ENCODE results near the gene HMGN4. TPM values are rescaled to one million over a fixed set of nuclear protein-coding genes. Genes with fewer than 3 reads are reported as not detected.
A peak's percentile ranks its signal among the peaks of the same experiment; 100 is the strongest.

HMGN4 gene
- total and polyA plus RNA-seq, 9 of the 15 experiments (the other 6 are each of a cell fraction or from before 2014, with no cell fraction given), result 35.4 to 134 (median 94.1) TPM

DNA sequence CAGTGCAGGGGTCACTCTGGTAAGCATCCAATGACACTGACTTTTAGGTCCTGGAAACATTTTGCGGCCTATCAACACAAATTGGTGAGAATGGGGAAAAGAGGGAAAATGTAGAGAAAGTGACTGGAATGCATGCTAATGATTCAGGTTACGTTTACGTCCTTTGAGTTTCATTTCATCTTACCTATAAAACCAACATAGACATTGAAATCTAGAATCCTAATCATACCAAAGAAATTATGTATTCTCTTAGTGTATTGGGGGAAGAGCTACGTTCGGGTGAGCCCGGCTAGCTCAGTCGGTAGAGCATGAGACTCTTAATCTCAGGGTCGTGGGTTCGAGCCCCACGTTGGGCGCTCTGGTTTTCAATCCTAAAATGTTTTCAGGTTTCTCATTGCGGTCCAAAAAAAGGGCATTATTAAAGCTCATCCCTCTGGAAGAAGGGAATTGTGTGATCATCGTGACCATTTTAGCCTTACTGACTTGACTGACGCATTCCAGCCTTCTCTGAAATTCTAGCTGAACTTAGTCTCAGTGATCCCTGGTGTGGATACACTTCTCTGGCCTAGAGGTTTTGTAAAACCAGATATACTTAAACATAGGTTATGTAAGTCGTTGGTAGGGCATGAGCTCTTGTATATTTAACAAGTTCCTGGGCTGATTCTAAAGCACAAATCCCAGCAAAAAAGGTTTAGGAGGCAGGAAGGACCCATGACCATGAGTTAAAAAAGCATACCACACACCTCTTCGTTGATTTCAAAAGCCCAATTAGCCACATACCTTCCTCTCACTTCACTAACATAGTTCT, 18.3 kb downstream of the HMGN4 start (continued):
- TF ChIP-seq E2F5 (CRISPR knock-in tag; IDR thresholded peaks at IDR 0.05), result peak; percentile 26; the same call in 1 of the 2 replicates
- no peak for TF ChIP-seq CLOCK (CRISPR knock-in tag; IDR thresholded peaks at IDR 0.05; ENCODE audit: borderline replicate concordance)
- TF ChIP-seq, protein P1, sequence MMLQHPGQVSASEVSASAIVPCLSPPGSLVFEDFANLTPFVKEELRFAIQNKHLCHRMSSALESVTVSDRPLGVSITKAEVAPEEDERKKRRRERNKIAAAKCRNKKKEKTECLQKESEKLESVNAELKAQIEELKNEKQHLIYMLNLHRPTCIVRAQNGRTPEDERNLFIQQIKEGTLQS (IDR thresholded peaks at IDR 0.05), result peak; percentile 71
- TF ChIP-seq, protein P1 (CRISPR knock-in tag; conservative IDR thresholded peaks at IDR 0.05), result peak; percentile 69
- TF ChIP-seq SMAD1 (IDR thresholded peaks at IDR 0.05; ENCODE audit: low read depth, low read length, partially characterized antibody), result no peak
- TF ChIP-seq TOE1 (IDR thresholded peaks at IDR 0.05; ENCODE audit: borderline replicate concordance), result peak; percentile 69
- TF ChIP-seq TOE1 (CRISPR knock-in tag; IDR thresholded peaks at IDR 0.05; ENCODE audit: borderline replicate concordance, low read depth), result no peak
- TF ChIP-seq ZNF408 (CRISPR knock-in tag; IDR thresholded peaks at IDR 0.05; ENCODE audit: low read depth), result no peak
- no peak; a peak in 1 of 4 replicates for TF ChIP-seq ZNF318 (IDR thresholded peaks at IDR 0.05; ENCODE audit: borderline replicate concordance in 1 of 2, low read depth in 1 of 2)
- TF ChIP-seq PHF8 (IDR thresholded peaks at IDR 0.05; ENCODE audit: borderline replicate concordance, low read length), result no peak

Data from K562 (cell line).